Gastroesophageal sphincter (tissue), 3 donors: ENCODE measurements around the gene REL.

Experiments
- CTCF ChIP-seq, 4 experiments: fragments of 200-600 bp in 2 of 4; fragments of 450-650 bp in 2 of 4; sonication (generic) in 1 of 4; IDR thresholded peaks; one replicate each; pipeline ENCODE4 v1.5.1; 2017 to 2019; ENCODE audit warnings: antibody characterized with exemption in 4 of 4, mild to moderate bottlenecking in 2 of 4, moderate library complexity in 2 of 4
- POLR2A ChIP-seq, 2 donors: fragments of 450-650 bp; IDR thresholded peaks; one replicate each; pipeline ENCODE4 v1.6.1; 2017; ENCODE audit warnings: antibody characterized with exemption in 2 of 2, mild to moderate bottlenecking in 2 of 2, moderate library complexity in 1 of 2

GRCh38 chr2:60857056-60857455 lies 24.3 kb upstream of the REL start:
- TF ChIP-seq CTCF (IDR thresholded peaks at IDR 0.05): no peak
- no peak for TF ChIP-seq POLR2A (IDR thresholded peaks at IDR 0.05)
